COLO668 (cell line): ENCODE results near the gene INCA1.
"Not testable (repeated sequence)": the region's sequence is repeated elsewhere in the genome, so short reads cannot be mapped to it uniquely, and the experiment has no call there.

ENCODE experiments used
- DNase-seq: peaks from one replicate; lab custom pipeline; 2025; ENCODE audit not compliant: unreplicated experiment; lab: John Stamatoyannopoulos, UW

INCA1 gene

GRCh38 chr17:4997302-4998026, at the start of gene INCA1, which contains the start of gene KIF1C:
INCA1 (minus strand) TSS chr17:4997522; CDS start chr17:4994437, 3,085 bp downstream.
KIF1C (plus strand) TSS chr17:4997950; CDS start chr17:5000247, 2,297 bp downstream.
- peak; percentile 91 for DNase-seq

GRCh38 chr17:5045496-5045895, 48.2 kb upstream of the INCA1 start:
- no peak for DNase-seq

GRCh38 chr17:5044630-5045029, 47.3 kb upstream of the INCA1 start:
- no peak for DNase-seq

GRCh38 chr17:5043524-5043923, 46.2 kb upstream of the INCA1 start:
- DNase-seq = no peak

- no peak for DNase-seq
These were observed 45.1 kb upstream of the INCA1 start for GRCh38 chr17:5042157-5043022.

- DNase-seq = no peak
These were observed 38.0 kb upstream of the INCA1 start, which contains the start of gene SLC52A1 for GRCh38 chr17:5035315-5035714. SLC52A1 (minus strand) TSS chr17:5035426; CDS start chr17:5034606, 820 bp downstream.

GRCh38 chr17:5034651-5035050, 37.3 kb upstream of the INCA1 start:
- no peak for DNase-seq

- no peak for DNase-seq
These were observed 36.7 kb upstream of the INCA1 start for GRCh38 chr17:5034063-5034462.

GRCh38 chr17:5033352-5034015, 36.2 kb upstream of the INCA1 start:
- no peak for DNase-seq

GRCh38 chr17:5032865-5033264, 35.5 kb upstream of the INCA1 start:
- no peak for DNase-seq

- DNase-seq = peak; percentile 45
These were observed 34.2 kb upstream of the INCA1 start for GRCh38 chr17:5031365-5032082.

GRCh38 chr17:5030168-5030567, 32.8 kb upstream of the INCA1 start:
- not testable (repeated sequence) for DNase-seq

- DNase-seq = no peak
These were observed 30.6 kb upstream of the INCA1 start for GRCh38 chr17:5027916-5028315.

- DNase-seq = no peak
These were observed 30.0 kb upstream of the INCA1 start for GRCh38 chr17:5027299-5027698.

GRCh38 chr17:5024604-5025003, 27.3 kb upstream of the INCA1 start:
- DNase-seq = no peak

- DNase-seq = no peak
These were observed 26.3 kb upstream of the INCA1 start for GRCh38 chr17:5023588-5024147.

- no peak for DNase-seq
These were observed 24.9 kb upstream of the INCA1 start for GRCh38 chr17:5022171-5022711.

- DNase-seq = no peak
These were observed 23.2 kb upstream of the INCA1 start for GRCh38 chr17:5020502-5021023.

- DNase-seq = no peak
These were observed 22.2 kb upstream of the INCA1 start for GRCh38 chr17:5019475-5019956.

- no peak for DNase-seq
These were observed 17.0 kb upstream of the INCA1 start for GRCh38 chr17:5014357-5014756.
